Activated naive CD8-positive, alpha-beta T cell treated with anti-CD3 and anti-CD28 coated beads, Interleukin-2, amount 10 ng/mL, durations not matched to agents 7 days and 5 days (primary cell): ENCODE data around the gene LRRIQ4. TPM values are rescaled to one million over a fixed set of nuclear protein-coding genes. Genes with fewer than 3 reads are reported as not detected.

Source experiments
- ATAC-seq: fragments of 150-1000 bp; cut with Tn5 transposase; one replicate; pipeline ENCODE4 v1.10.0; 2021; ENCODE audit warnings: low read depth, moderate library complexity
- POLR2A ChIA-PET: fragments of 350-600 bp; sonication (Branson Sonifier 250); formaldehyde crosslinking; loops from one replicate; lab custom pipeline; 2021; ENCODE audit warnings: antibody characterized with exemption; lab: Charles Lee
- DNase-seq: peaks from one replicate; pipeline ENCODE4 v3.0.0; 2021
- H3K27ac Mint-ChIP-seq: one replicate; pipeline ENCODE4 v1.8.0; 2022; ENCODE audit warnings: mild to moderate bottlenecking, mixed read lengths
- H3K27me3 Mint-ChIP-seq: one replicate; pipeline ENCODE4 v1.8.0; 2022; ENCODE audit warnings: mild to moderate bottlenecking, moderate library complexity, mixed read lengths
- H3K36me3 Mint-ChIP-seq: one replicate; pipeline ENCODE4 v1.8.0; 2021; ENCODE audit warnings: mild to moderate bottlenecking, mixed read lengths
- H3K4me1 Mint-ChIP-seq: one replicate; pipeline ENCODE4 v1.8.0; 2021; ENCODE audit warnings: mixed read lengths
- H3K4me3 Mint-ChIP-seq: one replicate; pipeline ENCODE4 v1.8.0; 2022; ENCODE audit warnings: mild to moderate bottlenecking, moderate library complexity, mixed read lengths
- H3K9me3 Mint-ChIP-seq: one replicate; pipeline ENCODE4 v1.8.0; 2021; ENCODE audit warnings: mixed read lengths
- total RNA-seq, 2 experiments: library from RNA; stranded (reverse); gene quantifications; one replicate each; pipeline ENCODE4 v1.2.3, GENCODE V29; 2021

The LRRIQ4 gene
- total RNA-seq, 2 experiments from 2014 or later: 0.22 to 0.23 TPM

DNA sequence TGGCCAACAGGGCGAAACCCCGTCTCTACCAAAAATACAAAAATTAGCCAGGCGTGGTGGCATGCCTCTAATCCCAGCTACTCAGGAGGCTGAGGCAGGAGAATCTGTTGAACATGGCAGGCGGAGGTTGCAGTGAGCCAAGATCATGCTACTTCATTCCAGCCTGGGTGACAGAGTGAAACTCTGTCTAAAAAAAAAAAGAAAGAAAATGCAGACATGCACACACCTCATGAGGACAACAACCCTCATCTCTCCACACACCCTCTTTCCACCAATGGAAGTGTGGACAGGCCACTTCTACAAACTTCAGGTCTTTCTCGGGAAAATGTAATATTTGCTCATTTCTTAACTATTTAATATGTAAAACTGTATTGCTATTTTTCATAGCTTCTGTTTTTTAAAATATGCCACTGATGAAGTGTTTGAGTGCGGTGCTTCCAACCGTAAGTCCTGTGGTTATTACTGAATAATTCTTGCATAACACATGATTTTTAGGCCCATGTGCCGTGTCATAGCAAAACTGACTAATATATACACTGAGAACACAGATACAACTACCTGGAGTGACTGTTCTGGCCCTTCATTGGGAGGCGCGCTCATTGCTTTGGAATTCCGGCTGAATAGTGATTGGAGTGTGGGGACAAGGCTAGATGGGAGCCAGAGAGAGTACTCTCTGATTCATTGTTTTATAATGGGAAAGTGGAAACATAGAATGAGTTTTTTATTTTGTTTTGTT, 34.0 kb downstream of the LRRIQ4 start:
- POLR2A ChIA-PET: no interaction called here
- no peaks in the 10 kb centered on the region for H3K4me1 Mint-ChIP-seq
- H3K9me3 Mint-ChIP-seq: no peaks in the 10 kb centered on the region

DNA sequence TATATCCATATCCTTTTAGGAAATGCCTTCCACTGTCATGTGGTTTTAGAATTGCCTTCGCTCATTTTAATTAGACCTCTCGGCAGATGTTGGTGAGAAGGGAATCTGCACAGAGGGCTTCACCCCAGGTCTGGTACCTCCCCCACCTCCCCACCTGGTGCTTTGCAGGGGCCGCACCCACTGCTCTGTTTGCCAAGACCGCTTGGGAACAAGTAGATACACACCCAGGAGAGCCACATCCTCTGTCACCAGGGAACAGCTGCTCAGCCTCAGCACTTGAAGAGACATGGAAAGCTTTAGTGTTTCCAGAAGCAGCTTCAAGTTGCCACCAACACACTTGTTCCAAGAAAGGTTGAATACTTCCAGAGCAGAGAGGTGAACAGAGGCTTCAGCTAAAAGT, 35.2 kb downstream of the LRRIQ4 start:
- peaks cover 35% of the 10 kb centered on the region for H3K27me3 Mint-ChIP-seq
- no peaks in the 10 kb centered on the region for H3K9me3 Mint-ChIP-seq
- ATAC-seq (no peak), DNase-seq (no peak)
- H3K4me3 Mint-ChIP-seq: no peak overlapping the region
- H3K36me3 Mint-ChIP-seq: no peaks in the 10 kb centered on the region
- H3K27ac Mint-ChIP-seq: no peak overlapping the region
- H3K4me1 Mint-ChIP-seq: no peaks in the 10 kb centered on the region
- POLR2A ChIA-PET: no interaction called here

More for the DNA sequence above, 34.0 kb downstream of the LRRIQ4 start:
- H3K27ac Mint-ChIP-seq: no peak overlapping the region
- no peak overlapping the region for H3K4me3 Mint-ChIP-seq
- DNase-seq: no peak
- H3K27me3 Mint-ChIP-seq: peaks cover 36% of the 10 kb centered on the region
- H3K36me3 Mint-ChIP-seq: no peaks in the 10 kb centered on the region
- ATAC-seq: no peak

DNA sequence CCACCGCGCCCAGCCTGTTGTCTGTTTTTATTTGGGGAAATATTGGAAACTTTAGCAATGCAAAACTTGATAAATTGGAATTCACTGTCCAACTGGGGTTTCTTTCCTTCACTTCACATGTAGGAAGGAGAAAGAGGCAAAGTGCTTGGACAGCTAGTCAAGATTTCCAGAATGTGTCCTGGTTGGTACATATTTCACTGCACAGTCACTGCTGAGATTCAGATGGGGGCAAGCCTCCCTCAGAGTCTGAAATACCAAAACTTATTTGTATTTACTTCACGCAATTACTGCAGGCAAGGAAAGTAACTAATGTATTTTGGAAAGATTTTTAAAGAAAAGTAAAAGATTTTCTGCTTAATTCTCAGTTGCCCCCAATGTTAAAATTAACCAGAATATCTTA, 36.1 kb downstream of the LRRIQ4 start:
- no peak overlapping the region for H3K4me3 Mint-ChIP-seq
- H3K9me3 Mint-ChIP-seq: no peaks in the 10 kb centered on the region
- no peak for DNase-seq
- H3K4me1 Mint-ChIP-seq: no peaks in the 10 kb centered on the region
- POLR2A ChIA-PET: no interaction called here
- H3K27me3 Mint-ChIP-seq: peaks cover 34% of the 10 kb centered on the region
- no peak for ATAC-seq
- H3K36me3 Mint-ChIP-seq: no peaks in the 10 kb centered on the region
- no peak overlapping the region for H3K27ac Mint-ChIP-seq

DNA sequence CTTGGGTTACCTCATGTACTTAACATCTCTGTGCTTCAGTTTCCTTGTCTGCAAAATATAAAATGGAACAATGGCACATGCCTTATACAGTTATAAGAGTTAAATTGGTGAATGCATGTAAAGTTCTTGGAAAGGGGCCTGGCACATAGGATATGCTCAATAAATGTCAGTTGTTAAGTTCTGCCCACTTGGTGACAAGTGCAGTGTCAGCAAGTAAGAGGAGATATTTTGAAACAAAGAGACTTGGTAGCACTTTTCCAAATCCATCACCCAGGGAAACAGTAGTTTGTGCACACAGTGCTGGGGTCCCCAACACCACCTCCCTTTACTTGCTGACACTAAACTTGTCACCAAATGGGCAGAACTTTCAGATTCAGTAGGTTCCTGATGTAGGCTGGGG, 37.9 kb downstream of the LRRIQ4 start:
- Mint-ChIP-seq H3K27ac (no peak overlapping the region), H3K36me3 (no peaks in the 10 kb centered on the region), H3K4me1 (no peaks in the 10 kb centered on the region), H3K4me3 (no peak overlapping the region), H3K27me3 (peaks cover 26% of the 10 kb centered on the region), H3K9me3 (no peaks in the 10 kb centered on the region)
- ATAC-seq (no peak), DNase-seq (no peak)
- POLR2A ChIA-PET: no interaction called here

DNA sequence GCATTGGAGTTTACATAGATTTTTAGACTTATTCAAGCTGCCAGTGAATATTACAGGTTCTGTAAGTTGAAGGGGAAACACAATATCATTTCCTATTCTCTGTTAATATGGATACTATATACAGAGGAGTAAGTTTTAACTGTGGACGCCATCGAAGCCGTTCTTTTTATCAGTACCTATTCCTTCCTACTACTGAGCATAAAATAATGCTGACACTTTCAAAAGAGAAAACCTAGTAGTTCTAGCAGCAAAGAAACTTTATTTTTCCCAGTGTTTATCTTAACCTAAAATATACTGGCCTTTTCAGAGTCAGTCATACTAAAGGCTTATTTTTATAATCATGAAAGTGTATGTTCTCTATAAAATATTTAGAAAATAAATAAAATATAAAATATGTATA, 42.8 kb downstream of the LRRIQ4 start:
- no peaks in the 10 kb centered on the region for H3K4me1 Mint-ChIP-seq
- H3K4me3 Mint-ChIP-seq: no peak overlapping the region

DNA sequence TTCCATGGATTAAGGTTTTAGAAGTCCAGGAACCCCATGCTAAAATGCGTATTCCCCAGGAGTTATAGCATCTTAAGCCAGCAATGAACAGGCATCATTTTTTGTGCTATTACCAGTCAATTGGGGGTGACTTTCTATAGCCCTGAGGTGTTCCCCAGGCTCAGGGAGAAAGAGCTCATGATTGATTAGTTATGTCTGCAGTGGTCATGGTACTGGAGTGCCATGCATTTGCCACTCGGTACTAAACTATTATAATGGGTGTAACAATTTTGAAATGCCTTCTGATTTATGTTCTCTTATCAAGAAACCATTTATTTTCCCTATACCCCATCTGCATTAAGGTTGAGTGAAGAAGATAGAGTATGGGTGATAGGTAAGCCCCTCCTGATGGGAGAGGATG, 45.1 kb downstream of the LRRIQ4 start:
- H3K4me1 Mint-ChIP-seq: no peaks in the 10 kb centered on the region
- H3K27ac Mint-ChIP-seq: no peak overlapping the region
- H3K9me3 Mint-ChIP-seq: no peaks in the 10 kb centered on the region
- DNase-seq: no peak
- H3K36me3 Mint-ChIP-seq: no peaks in the 10 kb centered on the region
- no peak overlapping the region for H3K4me3 Mint-ChIP-seq
- ATAC-seq: no peak
- POLR2A ChIA-PET: no interaction called here
- H3K27me3 Mint-ChIP-seq: peaks cover 11% of the 10 kb centered on the region

More for the DNA sequence above, 42.8 kb downstream of the LRRIQ4 start:
- Mint-ChIP-seq H3K36me3 (no peaks in the 10 kb centered on the region), H3K27ac (no peak overlapping the region), H3K27me3 (peaks cover 10% of the 10 kb centered on the region), H3K9me3 (no peaks in the 10 kb centered on the region)
- POLR2A ChIA-PET: no interaction called here
- DNase-seq (no peak), ATAC-seq (no peak)

DNA sequence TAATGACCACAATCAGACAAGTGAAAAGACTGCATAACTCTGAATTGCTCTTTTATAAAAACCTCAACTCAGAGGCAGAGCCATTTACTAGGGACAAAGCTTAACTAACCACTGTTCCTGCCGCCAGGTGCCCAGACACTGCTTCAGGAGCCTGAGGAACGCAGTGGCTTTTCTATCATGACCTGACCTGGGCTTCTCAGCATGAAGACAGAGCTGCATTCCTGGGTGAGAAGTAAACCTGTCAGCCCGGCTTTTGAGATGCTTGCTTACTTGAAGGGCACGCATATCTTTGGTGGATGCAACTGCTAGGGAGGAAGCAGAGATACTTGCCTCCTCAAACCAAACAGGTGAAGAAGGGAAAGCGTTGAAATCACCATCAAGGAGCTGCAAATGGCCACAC, 49.2 kb downstream of the LRRIQ4 start:
- ATAC-seq (no peak), DNase-seq (no peak)
- Mint-ChIP-seq H3K4me1 (peaks cover 17% of the 10 kb centered on the region), H3K9me3 (no peaks in the 10 kb centered on the region), H3K4me3 (no peak overlapping the region), H3K36me3 (no peaks in the 10 kb centered on the region), H3K27ac (no peak overlapping the region), H3K27me3 (peaks cover 11% of the 10 kb centered on the region)
- POLR2A ChIA-PET: no interaction called here

DNA sequence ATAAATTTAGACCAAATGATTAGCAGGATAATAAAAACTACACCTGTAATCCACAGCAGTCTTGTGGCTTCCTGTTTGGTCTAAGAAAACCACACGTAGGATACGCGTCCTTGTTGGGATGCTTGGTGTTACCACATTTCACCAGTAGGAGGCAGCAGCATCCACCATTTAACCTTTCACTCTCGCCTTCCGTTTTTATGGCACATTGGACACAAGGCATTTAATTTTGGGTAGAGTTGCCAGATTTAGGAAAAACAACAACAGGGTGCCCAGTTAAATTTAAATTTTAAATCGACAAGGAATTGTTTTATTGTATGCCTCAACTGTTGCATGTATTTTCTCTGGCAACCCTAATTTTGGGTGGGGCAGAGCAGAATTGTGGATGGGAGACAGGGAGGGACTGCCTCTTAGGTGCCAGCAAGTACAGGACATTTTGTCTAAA, 50.8 kb downstream of the LRRIQ4 start:
- ATAC-seq (peak; percentile 48), DNase-seq (peak; percentile 49)
- Mint-ChIP-seq H3K27ac (no peak overlapping the region), H3K9me3 (no peaks in the 10 kb centered on the region), H3K4me3 (no peak overlapping the region), H3K27me3 (peaks cover 8% of the 10 kb centered on the region), H3K36me3 (no peaks in the 10 kb centered on the region), H3K4me1 (peaks cover 19% of the 10 kb centered on the region)
- POLR2A ChIA-PET: no interaction called here

DNA sequence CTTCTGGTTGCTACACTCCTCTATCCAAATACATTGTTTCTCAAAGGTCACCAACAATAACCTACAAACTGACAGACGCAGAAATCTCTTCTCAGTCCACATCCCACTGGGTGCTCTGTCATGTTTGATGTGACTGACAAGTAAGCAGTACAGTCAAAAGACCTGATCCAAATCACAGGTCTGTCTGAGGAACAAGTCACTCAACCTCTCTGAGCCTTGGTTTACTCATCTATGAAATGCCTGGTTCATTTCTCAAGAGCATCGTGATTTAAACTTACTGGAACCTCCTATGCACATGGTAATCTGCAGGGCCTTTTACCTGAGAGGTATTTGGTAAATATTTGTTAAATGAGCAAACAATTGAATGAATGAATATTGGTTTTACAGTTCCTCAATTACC, 51.6 kb downstream of the LRRIQ4 start:
- H3K9me3 Mint-ChIP-seq: no peaks in the 10 kb centered on the region
- peaks cover 4% of the 10 kb centered on the region for H3K27me3 Mint-ChIP-seq
- H3K36me3 Mint-ChIP-seq: no peaks in the 10 kb centered on the region
- POLR2A ChIA-PET: no interaction called here
- no peak overlapping the region for H3K4me3 Mint-ChIP-seq
- H3K4me1 Mint-ChIP-seq: peaks cover 19% of the 10 kb centered on the region
- no peak overlapping the region for H3K27ac Mint-ChIP-seq
- DNase-seq (no peak), ATAC-seq (no peak)

DNA sequence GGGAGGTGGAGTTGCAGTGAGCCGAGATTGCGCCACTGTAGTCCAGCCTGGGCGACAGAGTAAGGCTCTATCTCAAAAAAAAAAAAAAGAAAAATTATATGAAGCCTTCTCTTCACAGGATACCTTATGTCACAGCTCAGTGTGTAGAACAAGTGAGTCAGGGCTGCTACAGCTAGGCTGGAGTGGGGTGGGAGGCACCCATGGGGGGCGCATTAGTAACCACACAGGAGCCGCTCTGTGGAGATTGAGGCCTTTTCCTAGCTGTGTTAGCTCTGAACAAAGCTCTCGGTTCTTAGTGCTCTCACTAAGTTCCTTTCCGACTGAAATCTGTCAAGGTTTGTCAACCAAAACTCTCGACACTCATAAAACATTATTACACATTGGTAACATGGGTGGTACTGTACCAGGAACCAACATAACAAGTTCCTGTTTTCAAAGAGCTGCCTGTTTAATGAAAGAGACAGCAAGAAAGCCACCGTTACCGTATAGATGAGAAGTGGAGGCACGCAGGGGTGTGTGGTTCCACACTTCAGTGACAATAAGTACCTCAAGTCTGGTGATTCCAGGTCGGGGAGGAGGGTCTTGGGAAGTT, 52.6 kb downstream of the LRRIQ4 start:
- DNase-seq: no peak
- H3K4me3 Mint-ChIP-seq: peak overlapping the region; percentile 4

DNA sequence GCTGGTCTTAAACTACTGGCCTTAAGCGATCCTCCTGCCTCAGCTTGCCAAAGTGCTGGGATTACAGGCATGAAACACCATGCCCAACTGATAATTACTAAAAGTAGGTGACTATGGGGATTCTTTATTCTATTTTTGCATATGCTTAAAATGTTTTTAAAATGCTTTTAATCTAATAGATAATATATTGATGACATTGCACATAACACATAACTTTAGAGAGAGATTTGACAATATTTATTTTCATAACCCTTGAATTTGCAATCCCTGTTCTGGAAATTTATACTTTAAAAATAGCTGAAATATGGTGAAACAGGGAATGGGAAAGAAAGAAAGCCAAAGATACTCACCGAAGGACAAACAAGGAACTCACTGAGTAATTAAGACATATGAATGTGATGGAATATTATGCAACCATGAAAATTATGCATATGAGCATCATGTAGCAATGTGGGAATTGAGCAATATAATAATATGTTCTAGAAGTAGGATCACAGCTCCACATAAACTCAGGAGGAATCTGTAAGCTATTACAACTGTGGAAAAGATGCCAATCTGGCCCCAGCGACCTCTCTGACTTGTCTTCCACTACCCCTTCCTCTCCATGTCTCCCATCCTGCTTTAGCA, 55.0 kb downstream of the LRRIQ4 start:
- POLR2A ChIA-PET: no interaction called here
- Mint-ChIP-seq H3K27ac (no peak overlapping the region), H3K4me1 (peaks cover 31% of the 10 kb centered on the region)

More for the DNA sequence above, 52.6 kb downstream of the LRRIQ4 start:
- H3K4me1 Mint-ChIP-seq: peaks cover 22% of the 10 kb centered on the region
- ATAC-seq: peak; percentile 72
- H3K27ac Mint-ChIP-seq: peak overlapping the region; percentile 39
- H3K36me3 Mint-ChIP-seq: no peaks in the 10 kb centered on the region
- POLR2A ChIA-PET: interaction anchor here (0.8 to 0.9 kb wide), 2 partner anchors 101 to 102 kb away, joined by 3 to 5 read pairs; no protein-coding TSS in a partner anchor
- peaks cover 3% of the 10 kb centered on the region for H3K27me3 Mint-ChIP-seq
- no peaks in the 10 kb centered on the region for H3K9me3 Mint-ChIP-seq

DNA sequence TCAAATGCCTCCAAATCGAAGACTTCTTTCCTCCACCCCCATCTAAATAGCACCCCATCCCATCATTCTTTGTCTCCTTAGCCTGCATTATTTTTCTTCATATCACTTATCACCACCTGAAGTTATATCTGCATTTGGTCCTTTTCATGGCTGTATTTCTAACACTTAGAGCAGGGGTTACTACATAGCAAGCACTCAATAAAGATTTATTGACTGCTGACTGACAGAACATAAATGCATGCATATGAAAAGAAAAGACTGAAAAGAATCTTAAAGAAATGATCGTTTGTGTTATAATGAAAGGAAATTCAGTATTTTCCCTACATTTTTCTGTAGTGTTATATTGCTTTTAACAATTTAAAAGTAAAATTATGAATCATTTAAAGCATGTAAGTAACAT, 55.7 kb downstream of the LRRIQ4 start:
- Mint-ChIP-seq H3K4me3 (no peak overlapping the region), H3K9me3 (no peaks in the 10 kb centered on the region), H3K4me1 (peaks cover 31% of the 10 kb centered on the region), H3K27ac (no peak overlapping the region), H3K27me3 (no peaks in the 10 kb centered on the region), H3K36me3 (no peaks in the 10 kb centered on the region)
- POLR2A ChIA-PET: no interaction called here
- DNase-seq (no peak), ATAC-seq (no peak)

More for the DNA sequence above, 55.0 kb downstream of the LRRIQ4 start:
- Mint-ChIP-seq H3K36me3 (no peaks in the 10 kb centered on the region), H3K9me3 (no peaks in the 10 kb centered on the region), H3K4me3 (no peak overlapping the region), H3K27me3 (peaks cover 3% of the 10 kb centered on the region)
- no peak for ATAC-seq
- DNase-seq: no peak

DNA sequence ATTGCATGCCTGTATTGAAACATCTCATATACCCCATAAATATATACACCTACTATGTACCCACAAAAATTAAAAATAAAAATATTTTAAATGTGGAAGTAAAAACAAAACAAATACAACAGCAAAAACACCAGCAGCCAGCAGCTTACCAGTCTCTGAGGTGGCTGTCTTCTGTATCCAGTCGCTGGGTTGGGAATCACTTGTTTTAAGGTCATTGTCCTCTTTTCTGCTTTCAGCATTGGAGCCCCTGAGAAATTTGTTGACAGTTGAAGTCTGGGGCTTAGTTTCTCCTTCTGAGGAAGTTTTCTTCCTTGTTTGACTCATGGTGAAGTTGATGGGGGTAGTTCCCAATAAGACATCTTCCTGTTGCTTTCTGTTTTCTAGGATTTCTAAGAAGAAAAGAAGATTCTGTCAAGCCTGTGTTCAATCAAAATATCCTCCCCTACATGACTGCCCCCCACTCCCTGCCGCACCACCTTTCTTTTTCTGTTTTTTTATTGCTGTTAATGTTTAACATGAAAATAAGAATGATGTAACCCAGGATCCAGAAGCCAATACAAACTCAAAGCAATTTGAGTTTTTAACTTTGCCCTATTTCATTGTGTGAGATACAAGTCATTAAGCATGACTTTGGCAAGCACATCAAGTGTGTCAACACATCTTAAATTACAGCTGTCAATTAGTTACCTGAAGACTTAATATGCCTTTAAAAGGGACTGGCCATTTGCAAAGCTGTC, 57.0 kb downstream of the LRRIQ4 start, which contains the start of gene LRRC31:
TSS of gene LRRC31 (minus strand) at position 452 of the 737 bp plus-strand sequence. CDS start at position 324, 128 bp downstream.
- Mint-ChIP-seq H3K36me3 (no peaks in the 10 kb centered on the region), H3K27me3 (peaks cover 6% of the 10 kb centered on the region), H3K27ac (no peak within 1 kb of the TSS), H3K4me3 (no peak within 1 kb of the TSS), H3K9me3 (peaks cover 3% of the 10 kb centered on the region), H3K4me1 (peaks cover 23% of the 10 kb centered on the region)
- POLR2A ChIA-PET: no interaction called here
- no peak for ATAC-seq
- no peak for DNase-seq
